Trophoblast cell (in vitro differentiated cells and primary cell): ENCODE data around the gene MKLN1. TPM values are rescaled to one million over a fixed set of nuclear protein-coding genes. Genes with fewer than 3 reads are reported as not detected.

Source experiments
- DNase-seq, 2 donors: peaks; one replicate each; pipeline ENCODE4 v3.0.0-alpha.2; 2016
- H2AFZ ChIP-seq: 2 replicates; pipeline ENCODE4 v1.6.1; 2013; ENCODE audit warnings: low read length, moderate library complexity, mild to moderate bottlenecking; ENCODE audit not compliant: insufficient read depth, poor library complexity
- H2AK5ac ChIP-seq: 2 replicates; pipeline ENCODE4 v1.6.1; 2013; ENCODE audit warnings: mild to moderate bottlenecking, low read length
- H2BK120ac ChIP-seq: 2 replicates; pipeline ENCODE4 v1.6.1; 2013; ENCODE audit warnings: low read length, mild to moderate bottlenecking, moderate library complexity; ENCODE audit not compliant: insufficient read depth, poor library complexity
- H2BK12ac ChIP-seq: 2 replicates; pipeline ENCODE4 v1.6.1; 2013; ENCODE audit warnings: mild to moderate bottlenecking, low read length, moderate library complexity
- H2BK5ac ChIP-seq: 2 replicates; pipeline ENCODE4 v1.6.1; 2013; ENCODE audit warnings: low read length, low read depth, moderate library complexity, mild to moderate bottlenecking; ENCODE audit not compliant: poor library complexity
- H3K14ac ChIP-seq: 2 replicates; pipeline ENCODE4 v1.6.1; 2013; ENCODE audit warnings: mild to moderate bottlenecking, low read length
- H3K18ac ChIP-seq: 2 replicates; pipeline ENCODE4 v1.6.1; 2013; ENCODE audit warnings: mild to moderate bottlenecking, low read length
- H3K23ac ChIP-seq: 2 replicates; pipeline ENCODE4 v1.6.1; 2013; ENCODE audit warnings: low read length
- H3K27ac ChIP-seq: 2 replicates; pipeline ENCODE4 v1.5.1; 2013; ENCODE audit warnings: low read depth, mild to moderate bottlenecking, inconsistent platforms, low read length, moderate library complexity
- H3K27me3 ChIP-seq: 2 replicates; pipeline ENCODE4 v1.6.1; 2013; ENCODE audit warnings: inconsistent platforms, mild to moderate bottlenecking, low read length, moderate library complexity; ENCODE audit not compliant: insufficient read depth
- H3K36me3 ChIP-seq, 2 experiments: 1 replicate in 1 of 2; 2 replicates in 1 of 2; pipeline ENCODE4 v1.6.1; 2013; ENCODE audit warnings: low read length in 2 of 2, mild to moderate bottlenecking in 2 of 2, moderate library complexity in 1 of 2; ENCODE audit not compliant: insufficient read depth in 2 of 2, control insufficient read depth in 1 of 2
- H3K4ac ChIP-seq: 2 replicates; pipeline ENCODE4 v1.6.1; 2013; ENCODE audit warnings: low read depth, mild to moderate bottlenecking, low read length, moderate library complexity
- H3K4me1 ChIP-seq, 2 experiments: 1 replicate in 1 of 2; 2 replicates in 1 of 2; pipeline ENCODE4 v1.6.1; 2013; ENCODE audit warnings: low read length in 2 of 2, mild to moderate bottlenecking in 2 of 2, moderate library complexity in 1 of 2; ENCODE audit not compliant: insufficient read depth in 2 of 2, control insufficient read depth in 1 of 2
- H3K4me2 ChIP-seq: 2 replicates; pipeline ENCODE4 v1.6.1; 2013; ENCODE audit warnings: inconsistent platforms, mild to moderate bottlenecking, low read length, moderate library complexity
- H3K4me3 ChIP-seq: 2 replicates; pipeline ENCODE4 v1.5.1; 2013; ENCODE audit warnings: mild to moderate bottlenecking, low read depth, low read length, inconsistent platforms
- H3K79me1 ChIP-seq: one replicate; pipeline ENCODE4 v1.6.1; 2013; ENCODE audit warnings: low read length
- H3K79me2 ChIP-seq: 2 replicates; pipeline ENCODE4 v1.6.1; 2013; ENCODE audit warnings: low read length, mild to moderate bottlenecking; ENCODE audit not compliant: control insufficient read depth, insufficient read depth, poor library complexity
- H3K9ac ChIP-seq: 2 replicates; pipeline ENCODE4 v1.6.1; 2013; ENCODE audit warnings: mild to moderate bottlenecking, low read length
- H3K9me3 ChIP-seq: 2 replicates; pipeline ENCODE4 v1.6.1; 2013; ENCODE audit warnings: low read depth, mild to moderate bottlenecking, control low read depth, inconsistent platforms, low read length; ENCODE audit not compliant: insufficient read depth
- H4K12ac ChIP-seq: 2 replicates; pipeline ENCODE4 v1.6.1; 2013; ENCODE audit warnings: low read depth, mild to moderate bottlenecking, low read length, moderate library complexity
- H4K8ac ChIP-seq: 2 replicates; pipeline ENCODE4 v1.6.1; 2013; ENCODE audit warnings: low read depth, mild to moderate bottlenecking, low read length, moderate library complexity
- H4K91ac ChIP-seq: one replicate; pipeline ENCODE4 v1.6.1; 2013; ENCODE audit warnings: low read depth, mild to moderate bottlenecking, low read length, moderate library complexity
- WGBS: extraction: QIAGEN DNeasy Blood & Tissue Kit; methylation state at CpG from one replicate; pipeline ENCODE4 v1.1.7; 2013; ENCODE audit warnings: missing lambda C conversion rate; ENCODE audit not compliant: insufficient read length, insufficient coverage; ENCODE audit errors: extremely low coverage; 5-methylcytosine and 5-hydroxymethylcytosine counted together
- polyA plus RNA-seq: library from polyadenylated mRNA; stranded (reverse); fragments of 200-250 nt; gene quantifications from 2 replicates; pipeline ENCODE4 v1.2.3, GENCODE V29; 2013

The MKLN1 gene
- 23.4 and 24.4 TPM in 2 replicates for polyA plus RNA-seq

DNA sequence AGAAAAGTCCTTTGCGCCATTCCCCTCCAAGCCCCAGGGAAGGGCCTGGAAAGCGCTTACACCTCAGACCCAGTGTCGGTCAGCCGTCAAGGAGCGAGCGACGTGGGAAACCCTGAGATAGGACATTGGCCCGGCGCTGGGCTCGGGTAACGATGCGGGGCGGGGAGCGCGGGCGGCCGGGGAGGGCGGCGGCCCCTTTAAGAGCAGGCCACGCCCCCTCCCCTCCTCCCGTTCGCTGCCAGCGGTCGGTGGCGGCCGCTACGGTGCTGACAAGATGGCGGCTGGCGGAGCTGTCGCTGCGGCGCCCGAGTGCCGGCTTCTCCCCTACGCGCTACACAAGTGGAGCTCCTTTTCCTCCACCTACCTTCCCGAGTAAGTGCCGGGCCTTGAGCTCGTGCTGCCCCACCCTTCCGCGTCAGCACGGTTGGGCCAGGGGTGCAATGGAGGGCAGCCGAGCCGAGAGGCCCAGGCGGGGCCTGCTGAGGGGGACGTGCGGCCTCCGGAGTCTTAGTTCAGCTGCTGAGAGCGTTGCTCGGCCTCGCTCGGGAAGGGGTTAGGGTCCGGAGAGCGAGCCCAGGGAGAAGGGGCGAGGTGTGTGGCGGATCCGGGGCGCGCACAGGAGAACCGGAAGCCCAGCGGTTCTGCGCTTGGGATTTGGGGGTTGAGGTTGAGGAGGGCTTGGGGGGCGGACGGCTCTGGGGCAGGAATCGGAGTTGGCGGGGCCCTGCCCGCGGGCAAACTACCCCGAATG is at the start of gene MKLN1:
Gene MKLN1, plus strand, starts transcription at position 251 of the 751 bp plus-strand sequence. Its CDS starts 24 bp downstream, at position 275.
- H2AK5ac ChIP-seq: peak within 1 kb of the TSS; percentile 6
- peak within 1 kb of the TSS; percentile 95 for H4K91ac ChIP-seq
- no peak within 1 kb of the TSS for H2BK12ac ChIP-seq
- peak within 1 kb of the TSS; percentile 61 for H2BK120ac ChIP-seq
- H3K4me1 ChIP-seq: peaks cover 3 to 5% of the 10 kb centered on the region in 2 experiments
- H3K18ac ChIP-seq: peak within 1 kb of the TSS; percentile 99
- peak within 1 kb of the TSS; percentile 87 for H3K27ac ChIP-seq
- no CpG with 5 or more reads among the region's 69 CpGs for WGBS
- H3K27me3 ChIP-seq: no peaks in the 10 kb centered on the region
- H2BK5ac ChIP-seq: peak within 1 kb of the TSS; percentile 94
- peaks cover 10% of the 10 kb centered on the region for H3K79me1 ChIP-seq
- H4K12ac ChIP-seq: peak within 1 kb of the TSS; percentile 97
- H4K8ac ChIP-seq: peak within 1 kb of the TSS; percentile 98
- H3K9ac ChIP-seq: peak within 1 kb of the TSS; percentile 98
- peaks cover 8% of the 10 kb centered on the region for H3K79me2 ChIP-seq
- no peaks in the 10 kb centered on the region for H3K36me3 ChIP-seq
- no peaks in the 10 kb centered on the region for H3K9me3 ChIP-seq
- H3K4me2 ChIP-seq: peak within 1 kb of the TSS; percentile 83
- peak within 1 kb of the TSS; percentile 92 for H2AFZ ChIP-seq
- H3K14ac ChIP-seq: peak within 1 kb of the TSS; percentile 80
- H3K4me3 ChIP-seq: peak within 1 kb of the TSS; percentile 98
- peak; percentile 92 to 93 for DNase-seq
- H3K4ac ChIP-seq: peak within 1 kb of the TSS; percentile 35
- no peak within 1 kb of the TSS for H3K23ac ChIP-seq

DNA sequence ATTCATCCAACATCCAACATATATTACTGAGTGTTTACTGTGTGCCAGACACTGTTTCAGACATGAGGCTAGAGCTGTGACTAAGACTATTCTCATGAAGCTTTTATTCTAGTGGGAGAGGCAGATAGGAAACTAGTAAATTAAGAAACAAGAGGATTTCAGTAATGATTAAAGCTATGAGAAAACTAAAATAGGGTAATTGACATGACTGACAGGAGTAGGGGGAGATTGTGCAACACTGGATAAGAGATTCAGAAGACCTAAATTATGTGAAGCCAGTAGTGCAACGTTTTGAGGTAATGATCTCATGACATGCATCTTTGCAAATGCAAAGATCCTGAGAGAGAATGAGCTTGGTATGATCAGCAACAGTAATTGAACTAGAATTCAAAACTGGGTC is 48.6 kb upstream of the MKLN1 start:
- no peak overlapping the region for H2AK5ac ChIP-seq
- H4K8ac ChIP-seq: no peak overlapping the region
- no peak overlapping the region for H3K18ac ChIP-seq
- H2AFZ ChIP-seq: no peak overlapping the region
- H3K79me1 ChIP-seq: no peaks in the 10 kb centered on the region
- no peak overlapping the region for H3K14ac ChIP-seq
- no peaks in the 10 kb centered on the region for H3K9me3 ChIP-seq
- H2BK12ac ChIP-seq: no peak overlapping the region
- H2BK120ac ChIP-seq: no peak overlapping the region
- H3K36me3 ChIP-seq: no peaks in the 10 kb centered on the region
- no peak overlapping the region for H4K91ac ChIP-seq
- H3K4ac ChIP-seq: no peak overlapping the region
- no peak overlapping the region for H2BK5ac ChIP-seq
- no peak overlapping the region for H4K12ac ChIP-seq
- H3K4me1 ChIP-seq: no peaks in the 10 kb centered on the region
- DNase-seq: no peak
- no peaks in the 10 kb centered on the region for H3K79me2 ChIP-seq
- H3K23ac ChIP-seq: no peak overlapping the region
- no peak overlapping the region for H3K27ac ChIP-seq
- H3K4me2 ChIP-seq: no peak overlapping the region
- H3K9ac ChIP-seq: no peak overlapping the region
- H3K27me3 ChIP-seq: no peaks in the 10 kb centered on the region
- no CpG with 5 or more reads among the region's 1 CpG for WGBS
- no peak overlapping the region for H3K4me3 ChIP-seq

DNA sequence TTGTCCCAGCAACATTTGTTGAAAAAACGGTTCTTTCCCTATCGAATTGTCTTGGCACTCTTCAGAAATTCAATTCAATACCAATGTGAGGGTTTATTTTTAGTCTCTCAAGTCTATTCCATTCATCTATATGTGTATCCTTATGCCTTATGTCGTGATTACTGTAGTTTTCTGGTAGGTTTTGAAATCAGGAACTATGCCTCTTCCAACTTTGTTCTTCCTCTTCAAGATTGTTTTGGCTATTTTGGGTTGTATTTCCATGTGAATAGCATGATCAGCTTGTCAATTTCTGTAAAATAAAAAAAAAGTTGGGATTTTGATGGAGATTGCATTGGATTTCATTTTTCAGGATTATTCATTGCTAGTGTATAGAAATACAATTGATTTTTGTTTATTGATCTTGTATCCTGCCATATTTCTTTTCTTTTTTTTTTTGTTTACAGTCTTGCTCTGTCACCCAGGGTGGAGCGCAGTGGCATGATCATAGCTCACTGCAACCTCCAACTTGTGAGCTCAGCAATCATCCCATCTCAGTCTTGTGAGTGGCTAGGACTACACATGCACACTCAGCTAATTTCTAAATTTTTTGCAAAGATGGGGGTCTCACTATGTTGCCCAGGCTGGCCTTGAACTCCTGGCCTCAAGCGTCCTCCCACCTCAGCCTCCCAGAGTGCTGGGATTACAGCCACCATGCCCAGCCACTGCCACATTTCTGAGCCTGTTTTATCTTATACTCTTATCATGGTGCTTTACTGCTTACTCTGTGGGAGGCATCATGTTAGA is 46.2 kb upstream of the MKLN1 start:
- H3K79me1 ChIP-seq: no peaks in the 10 kb centered on the region
- no CpG with 5 or more reads among the region's 5 CpGs for WGBS
- no peak overlapping the region for H2BK120ac ChIP-seq
- no peak overlapping the region for H2AFZ ChIP-seq
- H3K14ac ChIP-seq: no peak overlapping the region
- H3K27ac ChIP-seq: no peak overlapping the region
- no peak overlapping the region for H4K91ac ChIP-seq
- H3K23ac ChIP-seq: no peak overlapping the region
- DNase-seq: no peak
- no peak overlapping the region for H2BK12ac ChIP-seq
- no peak overlapping the region for H3K4me2 ChIP-seq
- H4K8ac ChIP-seq: no peak overlapping the region
- no peaks in the 10 kb centered on the region for H3K27me3 ChIP-seq
- H4K12ac ChIP-seq: no peak overlapping the region
- no peaks in the 10 kb centered on the region for H3K79me2 ChIP-seq
- no peak overlapping the region for H3K9ac ChIP-seq
- H3K4ac ChIP-seq: no peak overlapping the region
- no peak overlapping the region for H3K18ac ChIP-seq
- H3K36me3 ChIP-seq: no peaks in the 10 kb centered on the region
- no peak overlapping the region for H2AK5ac ChIP-seq
- H3K4me3 ChIP-seq: no peak overlapping the region
- no peaks in the 10 kb centered on the region for H3K4me1 ChIP-seq
- no peaks in the 10 kb centered on the region for H3K9me3 ChIP-seq
- H2BK5ac ChIP-seq: no peak overlapping the region

DNA sequence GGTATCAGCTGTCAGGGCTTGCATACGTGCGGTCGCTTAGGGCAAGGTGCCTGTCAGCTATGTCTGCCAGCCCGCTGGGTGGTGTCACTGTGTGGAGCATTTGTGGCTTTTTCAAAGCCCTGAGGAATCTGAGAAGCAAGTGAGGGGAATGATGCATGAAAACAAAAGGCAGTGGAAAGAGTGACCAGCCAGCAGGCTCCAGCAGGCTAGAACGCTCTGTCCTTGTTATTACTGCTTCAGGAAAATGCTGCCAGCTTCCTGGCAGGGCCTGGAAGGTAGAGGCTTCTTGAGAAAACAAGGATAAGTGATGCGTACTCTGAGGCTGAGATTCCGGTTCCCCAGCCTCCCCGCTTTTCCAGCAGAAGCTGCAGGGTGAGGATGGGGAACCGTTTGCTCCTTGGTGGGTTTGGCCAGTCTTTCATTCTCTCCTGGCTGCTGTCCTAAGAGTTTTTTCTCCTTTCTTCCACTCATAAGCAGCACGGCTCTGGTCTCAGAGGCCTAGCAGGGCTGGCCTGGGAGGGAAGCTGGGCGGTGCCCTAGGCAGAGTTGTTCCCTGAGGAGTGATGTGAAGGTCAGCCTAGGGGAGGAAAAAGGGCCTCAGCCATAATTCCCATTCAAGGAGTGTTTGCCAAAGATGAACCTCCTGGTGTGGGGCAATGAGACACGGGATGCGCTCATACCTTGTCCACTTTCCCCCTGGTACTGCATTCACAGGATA is 42.8 kb upstream of the MKLN1 start:
- no peak overlapping the region for H3K27ac ChIP-seq
- H3K14ac ChIP-seq: no peak overlapping the region
- H4K91ac ChIP-seq: no peak overlapping the region
- H2BK12ac ChIP-seq: no peak overlapping the region
- H3K79me2 ChIP-seq: no peaks in the 10 kb centered on the region
- no peak overlapping the region for H3K4me2 ChIP-seq
- no peak overlapping the region for H4K8ac ChIP-seq
- no peak for DNase-seq
- H3K27me3 ChIP-seq: no peaks in the 10 kb centered on the region
- H3K23ac ChIP-seq: no peak overlapping the region
- H2AFZ ChIP-seq: no peak overlapping the region
- no peak overlapping the region for H2BK120ac ChIP-seq
- H3K4ac ChIP-seq: no peak overlapping the region
- no peak overlapping the region for H3K9ac ChIP-seq
- no peaks in the 10 kb centered on the region for H3K9me3 ChIP-seq
- no CpG with 5 or more reads among the region's 13 CpGs for WGBS
- H4K12ac ChIP-seq: no peak overlapping the region
- no peaks in the 10 kb centered on the region for H3K79me1 ChIP-seq
- H2AK5ac ChIP-seq: no peak overlapping the region
- no peak overlapping the region for H2BK5ac ChIP-seq
- H3K36me3 ChIP-seq: no peaks in the 10 kb centered on the region
- no peak overlapping the region for H3K4me3 ChIP-seq
- no peaks in the 10 kb centered on the region for H3K4me1 ChIP-seq
- no peak overlapping the region for H3K18ac ChIP-seq
